Stimulated activated CD4-positive, alpha-beta T cell treated with anti-CD3 and anti-CD28 coated beads, Interleukin-15, amount 100 ng/mL, for 1 hour (primary cell): ENCODE data around the gene OR6C76.
"Not testable (repeated sequence)": the region's sequence is repeated elsewhere in the genome, so short reads cannot be mapped to it uniquely, and the experiment has no call there.

Source experiments
- DNase-seq, 2 donors: peaks; one replicate each; pipeline ENCODE4 v3.0.0-alpha.2; 2020; ENCODE audit warnings: low read depth in 1 of 2, low spot score in 1 of 2

Gene OR6C76

GRCh38 chr12:55425954-55426353, at the start of gene OR6C76:
Gene OR6C76 (plus strand): TSS chr12:55426254. CDS start chr12:55426254, 0 bp downstream.
- DNase-seq = no peak

- DNase-seq = no peak
Measured at GRCh38 chr12:55385891-55386290, 40.2 kb upstream of the OR6C76 start.

GRCh38 chr12:55392032-55392795, 33.8 kb upstream of the OR6C76 start:
- DNase-seq = no peak

GRCh38 chr12:55396326-55396725, 29.7 kb upstream of the OR6C76 start:
- no peak for DNase-seq

GRCh38 chr12:55400229-55400628, 25.8 kb upstream of the OR6C76 start, which contains the start of gene OR6C65:
Gene OR6C65 (plus strand): TSS chr12:55400529. CDS start chr12:55400529, 0 bp downstream.
- no peak for DNase-seq

GRCh38 chr12:55407866-55408265, 18.2 kb upstream of the OR6C76 start:
- DNase-seq = no peak

- not testable (repeated sequence) for DNase-seq
Measured at GRCh38 chr12:55409133-55409532, 16.9 kb upstream of the OR6C76 start.

GRCh38 chr12:55412138-55412537, 13.9 kb upstream of the OR6C76 start:
- not testable (repeated sequence) for DNase-seq

GRCh38 chr12:55413498-55414388, 12.3 kb upstream of the OR6C76 start:
- not testable (repeated sequence) for DNase-seq

- not testable (repeated sequence) for DNase-seq
Measured at GRCh38 chr12:55414396-55414823, 11.6 kb upstream of the OR6C76 start.

- not testable (repeated sequence) for DNase-seq
Measured at GRCh38 chr12:55414889-55415288, 11.2 kb upstream of the OR6C76 start.

- DNase-seq = no peak
Measured at GRCh38 chr12:55416961-55417360, 9.1 kb upstream of the OR6C76 start.

GRCh38 chr12:55420307-55420962, 5.6 kb upstream of the OR6C76 start:
- DNase-seq = no peak

- no peak for DNase-seq
Measured at GRCh38 chr12:55428331-55429243, 2.5 kb downstream of the OR6C76 start.

GRCh38 chr12:55441233-55441632, 15.2 kb downstream of the OR6C76 start:
- not testable (repeated sequence) for DNase-seq

GRCh38 chr12:55443776-55444175, 17.7 kb downstream of the OR6C76 start, which contains the start of gene OR6C2:
Gene OR6C2 (plus strand): TSS chr12:55444076. CDS start chr12:55452214, 8,138 bp downstream.
- no peak for DNase-seq

GRCh38 chr12:55445357-55445756, 19.3 kb downstream of the OR6C76 start:
- DNase-seq = no peak

- DNase-seq = no peak
Measured at GRCh38 chr12:55446326-55446725, 20.3 kb downstream of the OR6C76 start.

- DNase-seq = no peak
Measured at GRCh38 chr12:55448825-55449224, 22.8 kb downstream of the OR6C76 start.

GRCh38 chr12:55464926-55465325, 38.9 kb downstream of the OR6C76 start:
- DNase-seq = not testable (repeated sequence)
